NOMO-1 (cell line): ENCODE data around the gene UNC119.

ENCODE experiments used
- DNase-seq, 2 experiments: peaks; one replicate each; lab custom pipeline; 2025; ENCODE audit not compliant: unreplicated experiment in 2 of 2; lab: John Stamatoyannopoulos, UW

Gene UNC119

DNA sequence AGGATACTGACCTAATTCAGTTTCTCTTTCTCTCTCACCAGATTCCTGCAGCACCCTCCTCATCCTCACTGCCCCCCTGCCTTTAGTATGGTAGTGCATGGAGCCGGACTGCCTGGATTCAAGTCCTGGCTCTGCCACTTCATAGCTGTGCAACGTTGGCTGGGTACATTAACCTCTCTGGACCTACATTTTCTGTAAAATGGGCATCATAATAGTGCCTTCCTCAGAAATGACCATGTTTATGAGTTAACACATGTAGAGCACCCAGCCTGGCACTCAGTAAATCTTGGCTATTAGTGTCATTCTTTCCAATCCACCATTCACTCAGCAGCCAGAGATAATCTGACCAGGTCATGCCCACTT is 7.3 kb downstream of the UNC119 start:
- no peak for DNase-seq

DNA sequence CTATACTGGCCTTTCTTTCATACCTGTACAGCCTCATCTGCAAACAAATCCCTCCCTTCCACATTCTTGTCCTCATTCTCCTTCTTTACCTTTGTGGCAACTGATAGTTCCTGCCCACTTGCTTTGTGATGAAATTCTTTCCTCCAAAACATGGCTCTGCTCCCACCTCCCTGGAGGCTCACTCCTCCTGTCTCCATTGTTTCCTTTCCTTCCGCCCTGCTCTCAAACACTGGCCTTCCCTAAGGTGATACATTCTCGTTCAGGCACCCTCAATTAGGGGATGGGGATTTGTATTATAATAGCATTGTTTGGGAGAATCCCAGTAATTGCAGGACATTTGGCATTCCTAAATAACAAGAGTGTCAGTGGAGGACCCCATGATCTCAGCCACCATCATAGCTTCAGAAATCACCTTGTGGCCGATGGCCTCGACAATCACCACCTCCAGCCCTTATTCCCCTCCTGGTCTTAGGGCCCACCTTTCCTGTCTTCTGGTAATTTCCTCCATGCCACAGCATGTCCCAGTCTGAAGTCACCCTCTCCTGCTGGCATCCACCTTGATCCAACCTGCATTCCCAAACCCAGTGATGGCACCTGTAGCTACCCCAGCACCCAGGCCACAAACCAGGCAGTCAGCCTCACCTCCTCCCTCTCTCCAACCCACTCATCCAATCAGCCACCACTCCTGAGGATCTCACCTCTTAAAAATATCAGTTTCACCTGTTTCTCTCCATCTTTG is 7.9 kb downstream of the UNC119 start:
- DNase-seq: no peak

DNA sequence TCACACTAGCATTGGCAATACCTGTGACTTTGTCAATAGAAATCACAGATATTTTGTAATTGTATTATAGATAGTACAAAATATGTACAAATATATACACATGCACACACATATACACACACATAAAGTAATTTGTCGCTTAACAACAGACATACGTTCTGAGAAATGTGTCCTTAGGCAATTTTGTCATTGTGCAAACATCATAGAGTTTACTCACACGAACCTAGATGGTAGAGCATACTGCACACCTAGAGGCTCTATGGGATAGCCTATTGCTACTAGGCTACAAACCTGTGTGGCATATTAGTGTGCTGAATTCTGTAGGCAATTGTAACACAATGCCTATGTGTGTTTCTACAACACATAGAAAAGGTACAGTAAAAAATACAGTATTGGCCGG is 11.0 kb downstream of the UNC119 start:
- DNase-seq: no peak

DNA sequence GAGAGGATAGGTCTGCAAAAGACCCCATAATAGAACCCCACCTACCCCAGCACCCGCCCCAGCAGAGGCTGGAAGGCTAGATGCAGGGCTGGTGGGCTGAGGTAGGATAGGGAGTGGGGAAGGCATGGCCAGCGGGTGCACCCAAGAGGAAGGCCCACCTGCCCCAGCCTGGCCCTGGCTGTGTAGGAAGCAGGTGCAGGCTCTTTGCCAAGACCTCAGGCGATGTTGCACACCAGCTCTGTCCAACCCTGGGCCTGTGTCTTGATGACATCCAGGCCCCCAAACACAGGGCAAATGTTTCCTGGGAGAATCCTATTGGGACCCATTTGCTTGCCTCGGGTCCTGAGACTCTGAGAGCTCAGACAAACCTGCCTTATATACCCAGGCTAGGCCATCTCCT is 12.2 kb downstream of the UNC119 start:
- DNase-seq: no peak

DNA sequence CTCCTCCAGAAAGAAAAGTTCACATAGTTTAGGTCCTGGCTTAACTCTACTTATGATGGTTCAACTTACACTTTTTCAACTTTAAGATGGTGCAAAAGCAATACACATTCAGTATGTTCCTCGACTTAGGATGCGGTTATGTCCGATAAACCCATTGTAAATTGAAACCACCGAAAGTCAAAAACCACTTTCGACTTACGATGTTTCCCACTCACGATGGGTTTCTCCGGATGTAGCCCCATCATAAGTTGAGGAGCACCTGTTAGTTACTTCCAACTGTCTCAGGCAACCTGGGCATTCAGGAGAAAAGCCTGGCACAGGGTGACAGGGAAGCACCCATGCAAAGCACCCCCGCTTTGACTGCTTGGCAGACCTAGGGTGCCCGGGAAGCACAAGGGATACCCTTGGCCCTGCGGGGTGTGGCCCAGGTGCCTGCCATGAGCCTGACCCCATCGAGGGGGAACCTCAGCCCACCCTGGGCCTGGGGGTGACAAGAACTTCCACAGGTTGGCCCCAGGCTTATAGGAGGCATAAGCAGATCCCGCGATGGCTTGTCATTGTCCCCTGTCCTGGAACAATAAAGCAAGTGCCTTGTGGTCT is 14.0 kb downstream of the UNC119 start:
- DNase-seq: no peak

DNA sequence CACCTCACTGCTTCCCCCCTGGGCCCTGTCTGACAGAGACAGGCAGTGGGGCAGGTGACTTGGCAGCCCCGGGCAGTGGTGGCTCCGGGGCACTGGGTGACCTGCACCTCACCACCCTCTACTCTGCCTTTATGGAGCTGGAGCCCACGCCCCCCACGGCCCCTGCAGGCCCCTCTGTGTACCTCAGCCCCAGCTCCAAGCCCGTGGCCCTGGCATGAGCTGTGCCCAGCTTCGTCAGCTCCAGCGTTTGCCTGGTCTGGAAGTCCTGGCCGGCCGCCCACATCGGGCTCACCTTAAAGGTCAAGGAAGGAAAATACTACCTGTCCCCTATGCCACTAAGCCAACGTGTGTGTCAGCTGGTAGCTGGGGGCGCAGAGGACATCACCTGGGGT is 15.2 kb downstream of the UNC119 start:
- no peak for DNase-seq

DNA sequence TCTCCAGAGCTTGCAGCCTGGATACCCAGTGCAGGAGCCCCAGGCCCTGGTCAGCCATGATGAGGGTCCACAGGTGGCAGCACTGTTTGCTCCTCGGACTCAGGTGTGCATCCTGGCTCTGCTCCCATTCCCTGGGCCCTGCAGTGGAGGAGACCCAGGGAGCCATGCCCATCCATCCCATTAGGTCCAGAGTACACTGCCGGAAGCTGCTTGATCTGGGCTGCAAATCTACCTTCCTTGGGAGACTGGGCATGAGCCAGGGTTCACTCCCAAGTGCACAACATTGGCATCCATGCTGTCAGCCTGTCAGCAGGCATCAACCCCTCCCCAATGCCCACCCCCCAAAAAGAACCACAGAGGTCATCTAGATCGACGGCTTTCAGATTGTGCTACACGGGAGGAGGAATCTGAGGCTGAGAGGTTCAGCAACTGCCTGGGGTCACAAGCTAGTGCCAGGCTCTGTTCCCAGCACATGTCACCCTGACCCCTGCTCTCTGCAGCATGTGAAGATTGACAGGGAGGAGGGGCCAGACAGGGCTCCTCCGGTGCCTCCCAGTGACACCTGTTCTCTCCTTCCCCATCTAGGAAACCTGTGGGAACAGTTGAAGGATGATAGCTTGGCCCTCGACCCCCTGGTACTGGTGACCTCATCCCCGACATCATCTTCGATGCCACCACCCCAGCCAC is 15.7 kb downstream of the UNC119 start:
- no peak for DNase-seq

DNA sequence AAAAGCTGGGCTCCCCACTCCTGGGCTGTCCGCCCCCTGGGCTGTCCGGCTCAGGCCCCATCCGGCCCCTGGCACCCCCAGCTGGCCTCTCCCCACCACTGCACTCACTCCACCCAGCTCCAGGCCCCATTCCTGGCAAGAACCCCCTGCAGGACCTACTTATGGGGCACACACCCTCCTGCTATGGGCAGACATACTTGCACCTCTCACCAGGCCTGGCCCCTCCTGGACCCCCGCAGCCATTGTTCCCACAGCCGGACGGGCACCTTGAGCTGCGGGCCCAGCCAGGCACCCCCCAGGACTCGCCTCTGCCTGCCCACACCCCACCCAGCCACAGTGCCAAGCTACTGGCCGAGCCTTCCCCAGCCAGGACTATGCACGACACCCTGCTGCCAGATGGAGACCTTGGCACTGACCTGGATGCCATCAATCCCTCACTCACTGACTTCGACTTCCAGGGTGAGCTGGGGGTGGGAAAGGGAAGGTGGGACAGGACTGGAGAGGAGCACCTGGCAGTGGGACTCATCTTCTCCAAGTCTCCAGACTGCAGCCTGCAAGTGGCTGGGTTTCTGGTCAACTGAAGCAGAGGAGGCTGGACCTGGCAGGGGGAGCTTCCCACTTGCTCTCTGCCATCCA is 17.6 kb downstream of the UNC119 start:
- DNase-seq: no peak

DNA sequence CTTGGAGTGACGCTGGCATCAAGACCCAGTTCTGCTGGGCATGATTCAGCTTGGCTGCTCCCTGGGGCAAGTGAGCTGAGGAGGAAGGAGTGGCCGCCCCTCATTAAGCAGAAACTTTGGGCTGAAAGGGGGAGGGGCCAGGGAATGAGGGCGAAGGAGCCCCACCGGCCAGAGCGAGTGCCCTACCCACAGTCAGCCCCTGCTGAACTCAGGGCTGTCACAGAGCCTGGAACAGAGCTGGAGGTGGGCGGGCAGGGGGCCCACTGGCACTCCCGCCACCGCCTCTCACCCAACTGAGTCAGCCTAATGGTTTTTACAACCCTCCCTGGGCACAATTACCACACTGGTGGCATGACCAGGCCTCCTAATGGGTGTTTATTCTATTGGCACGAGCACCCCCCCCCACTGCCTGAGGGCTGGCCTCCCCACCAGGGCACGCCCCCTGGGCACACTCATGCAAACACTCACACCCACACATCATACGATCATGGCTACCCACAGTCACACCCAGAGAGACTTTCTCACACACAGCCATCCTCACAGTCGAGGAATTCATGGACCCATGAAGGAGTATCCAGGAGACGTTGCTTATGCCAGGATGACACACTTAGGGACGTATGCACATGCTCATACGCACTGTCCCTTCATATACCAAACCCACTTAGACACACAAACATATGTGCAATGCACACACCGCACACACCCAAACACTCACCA is 19.2 kb downstream of the UNC119 start:
- DNase-seq: no peak

DNA sequence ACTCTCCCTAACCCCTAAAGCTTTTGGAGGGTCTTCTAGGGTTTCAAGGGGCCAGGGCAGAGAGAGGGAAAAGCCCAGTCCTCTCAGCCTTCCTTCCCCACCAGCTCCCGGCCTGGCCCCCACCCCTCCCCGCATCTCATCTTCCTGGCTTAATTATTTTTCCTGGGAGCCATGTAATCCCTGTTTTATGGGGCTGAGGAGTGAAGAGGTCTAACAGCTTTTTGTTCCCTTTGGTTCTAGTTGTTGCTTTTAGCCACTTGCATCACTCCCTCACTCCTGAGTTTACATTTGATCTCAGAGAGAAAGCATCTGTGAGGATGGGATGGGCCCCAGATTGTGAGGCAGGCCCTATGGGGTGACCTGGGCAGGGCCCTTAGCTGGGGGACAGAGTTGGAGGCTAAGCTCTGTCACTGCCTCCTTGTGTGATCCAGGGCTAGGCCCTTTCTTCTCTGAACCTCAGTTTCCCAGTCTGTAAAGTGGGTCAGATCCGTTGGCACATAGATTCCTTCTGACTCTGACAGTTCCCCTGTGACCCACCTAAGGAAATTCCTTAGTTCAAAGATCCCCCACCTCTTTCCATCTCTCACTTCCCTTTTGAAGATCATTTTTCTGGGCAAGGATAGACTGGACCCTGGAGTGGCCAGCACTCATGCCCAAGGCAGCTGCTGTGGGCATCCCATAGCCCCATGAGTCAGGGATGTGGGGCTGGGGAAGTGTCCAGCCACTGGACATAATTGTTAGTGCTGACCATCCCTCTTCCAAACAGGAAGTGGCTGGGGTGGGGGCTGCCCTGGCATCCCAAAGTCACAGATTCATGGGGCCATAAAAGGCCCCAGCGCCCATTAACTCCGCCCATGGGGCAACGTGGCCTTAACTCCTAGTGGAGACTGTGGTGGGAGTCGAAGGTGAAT is 20.1 kb downstream of the UNC119 start:
- DNase-seq: no peak

DNA sequence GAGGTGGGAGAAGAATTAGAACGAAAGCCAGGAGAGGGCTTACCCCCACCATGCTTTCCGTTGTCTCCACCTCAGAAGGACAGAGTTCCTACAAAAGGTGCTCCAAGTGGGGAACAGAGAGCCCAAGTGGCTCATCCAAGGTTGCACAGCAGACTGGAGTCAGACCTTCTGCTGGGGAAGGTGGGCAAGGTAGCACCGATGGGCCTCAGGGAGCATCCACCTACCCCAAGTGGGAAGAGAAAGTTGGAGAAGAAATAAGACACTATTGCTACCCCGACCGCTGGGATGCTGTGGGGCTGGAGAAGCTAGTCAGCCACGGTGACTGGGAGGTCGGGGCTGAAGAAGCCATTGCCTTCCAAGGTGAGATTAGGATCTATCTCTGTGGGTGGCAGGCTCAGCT is 21.5 kb downstream of the UNC119 start:
- DNase-seq: no peak

DNA sequence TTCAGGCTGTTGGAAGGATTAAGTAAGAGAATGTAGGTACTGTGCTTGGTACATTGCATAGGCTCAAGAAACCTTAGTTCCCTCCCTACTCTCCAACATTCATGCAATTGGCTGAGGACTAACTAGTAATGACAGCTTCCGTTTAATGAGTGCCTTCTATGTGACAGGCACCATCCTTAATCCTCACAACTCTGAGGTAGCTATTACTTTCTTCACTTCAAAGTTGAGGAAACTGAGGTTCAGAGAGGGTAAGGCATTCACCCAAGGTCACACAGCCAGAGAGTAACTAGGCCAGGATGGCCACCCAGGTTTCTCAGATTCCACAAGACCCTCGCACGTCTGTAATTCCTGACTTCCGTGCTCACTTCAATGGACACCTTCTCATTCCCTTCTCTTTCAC is 22.2 kb downstream of the UNC119 start:
- no peak for DNase-seq

DNA sequence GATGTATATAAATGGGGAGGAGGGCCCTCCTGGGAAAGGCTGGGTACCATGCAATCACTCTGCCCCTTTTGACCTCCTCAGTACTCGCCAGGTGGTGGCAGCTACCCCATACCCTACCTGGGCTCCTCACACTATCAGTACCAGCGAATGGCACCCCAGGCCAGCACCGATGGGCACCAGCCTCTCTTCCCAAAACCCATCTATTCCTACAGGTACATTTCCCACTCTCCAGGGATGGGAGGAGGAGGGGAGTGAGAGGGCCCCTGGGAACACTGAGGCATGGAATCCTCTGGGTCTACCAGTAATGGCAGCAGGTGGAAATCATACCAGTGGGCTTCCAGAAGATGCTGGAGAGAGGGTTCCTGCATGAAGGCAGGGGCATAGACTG is 23.4 kb downstream of the UNC119 start:
- no peak for DNase-seq

DNA sequence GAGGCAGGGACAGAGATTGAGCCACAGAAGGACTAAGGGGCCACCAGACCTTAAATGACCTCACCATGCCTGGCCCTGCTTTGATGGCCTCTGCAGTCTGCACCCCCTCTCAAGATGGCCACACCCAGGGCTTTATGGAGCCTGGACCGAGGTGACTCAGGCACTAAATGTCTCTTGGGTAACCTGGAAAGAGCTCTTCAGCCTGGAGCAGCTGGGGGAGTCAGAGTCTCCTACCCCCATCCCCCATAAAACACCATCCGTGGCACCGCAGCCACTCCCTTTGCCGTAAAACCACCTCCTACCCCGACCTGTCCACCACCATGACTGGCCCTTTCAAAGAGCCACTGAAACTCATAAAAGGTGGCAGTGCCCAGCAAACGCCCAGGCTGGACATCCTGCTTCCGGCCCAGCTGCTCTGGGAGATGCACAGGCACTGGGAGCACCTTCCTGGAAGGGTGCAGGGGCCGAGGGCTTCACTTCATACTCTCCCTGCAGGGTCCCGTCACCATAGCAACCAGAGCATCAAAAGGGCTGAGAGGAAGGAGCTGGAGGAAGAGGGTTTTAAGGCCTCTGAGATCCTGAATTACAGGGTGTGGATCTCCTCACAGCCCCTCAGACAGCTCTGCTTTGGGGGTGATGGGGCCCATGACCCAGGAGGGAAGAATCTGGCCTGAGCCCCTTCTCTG is 24.0 kb downstream of the UNC119 start:
- no peak for DNase-seq

DNA sequence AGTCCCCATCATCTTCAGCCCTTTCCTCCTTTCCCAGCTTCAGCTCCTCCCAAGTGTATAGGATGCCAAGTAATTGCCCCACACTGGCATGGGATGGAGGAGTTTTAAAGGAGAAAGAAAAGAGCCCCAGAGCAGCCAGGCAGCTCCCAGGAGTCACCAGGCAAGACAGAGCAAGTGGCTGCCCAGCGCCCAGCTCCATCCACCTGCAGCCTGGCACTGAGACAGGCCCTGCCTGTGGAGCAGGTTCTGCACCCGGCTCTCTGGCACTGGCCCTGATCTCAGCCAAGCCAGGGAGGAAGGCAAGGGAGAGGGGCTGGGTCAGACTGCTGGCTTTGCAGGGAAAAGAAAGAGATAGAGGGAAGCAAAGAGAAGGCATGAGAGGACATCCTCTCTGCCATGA is 24.6 kb downstream of the UNC119 start:
- DNase-seq: no peak

DNA sequence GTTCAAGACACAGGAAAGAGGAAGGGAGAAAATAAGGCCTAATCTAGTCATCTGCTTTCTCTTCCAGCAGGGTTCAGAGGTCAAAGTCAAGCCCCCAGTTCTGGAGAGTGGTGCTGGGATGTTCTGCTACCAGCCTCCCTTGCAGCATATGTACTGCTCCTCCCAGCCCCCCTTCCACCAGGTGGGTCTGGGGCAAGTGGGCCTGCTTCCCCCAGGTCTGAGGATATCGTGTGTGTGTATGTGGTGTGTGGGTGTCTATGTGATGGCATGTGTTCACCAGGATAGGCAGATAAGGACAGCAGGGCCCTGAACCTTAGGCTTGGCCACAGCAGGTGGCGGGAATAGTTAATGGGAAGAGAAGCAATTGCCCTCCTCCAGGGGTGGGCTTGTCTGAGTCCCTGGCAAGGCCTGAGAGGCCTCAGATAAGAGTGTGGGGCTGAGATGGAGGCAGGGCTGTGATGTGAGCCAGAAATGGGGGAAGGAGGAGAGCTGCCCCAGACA is 25.2 kb downstream of the UNC119 start:
- DNase-seq: no peak

DNA sequence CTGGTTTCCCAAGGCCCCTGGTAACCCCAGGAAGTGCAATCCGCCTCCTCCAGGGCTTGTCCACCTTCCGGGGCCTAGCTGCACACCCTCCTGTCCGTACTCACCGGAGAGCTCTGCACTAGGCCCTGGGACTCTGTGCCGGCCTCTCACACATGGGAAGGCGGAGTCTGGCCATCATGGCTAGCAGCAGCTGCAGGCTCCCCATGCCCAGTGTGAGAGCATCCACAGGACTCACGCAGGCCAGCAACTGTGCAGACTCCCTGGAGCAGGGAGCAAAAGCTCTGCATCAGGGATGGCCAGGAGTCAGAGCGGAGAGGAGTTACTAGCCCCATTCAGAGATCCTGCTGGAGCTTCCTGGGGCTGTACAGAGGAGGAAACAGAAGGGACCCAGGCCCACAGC is 26.0 kb downstream of the UNC119 start:
- DNase-seq: no peak

DNA sequence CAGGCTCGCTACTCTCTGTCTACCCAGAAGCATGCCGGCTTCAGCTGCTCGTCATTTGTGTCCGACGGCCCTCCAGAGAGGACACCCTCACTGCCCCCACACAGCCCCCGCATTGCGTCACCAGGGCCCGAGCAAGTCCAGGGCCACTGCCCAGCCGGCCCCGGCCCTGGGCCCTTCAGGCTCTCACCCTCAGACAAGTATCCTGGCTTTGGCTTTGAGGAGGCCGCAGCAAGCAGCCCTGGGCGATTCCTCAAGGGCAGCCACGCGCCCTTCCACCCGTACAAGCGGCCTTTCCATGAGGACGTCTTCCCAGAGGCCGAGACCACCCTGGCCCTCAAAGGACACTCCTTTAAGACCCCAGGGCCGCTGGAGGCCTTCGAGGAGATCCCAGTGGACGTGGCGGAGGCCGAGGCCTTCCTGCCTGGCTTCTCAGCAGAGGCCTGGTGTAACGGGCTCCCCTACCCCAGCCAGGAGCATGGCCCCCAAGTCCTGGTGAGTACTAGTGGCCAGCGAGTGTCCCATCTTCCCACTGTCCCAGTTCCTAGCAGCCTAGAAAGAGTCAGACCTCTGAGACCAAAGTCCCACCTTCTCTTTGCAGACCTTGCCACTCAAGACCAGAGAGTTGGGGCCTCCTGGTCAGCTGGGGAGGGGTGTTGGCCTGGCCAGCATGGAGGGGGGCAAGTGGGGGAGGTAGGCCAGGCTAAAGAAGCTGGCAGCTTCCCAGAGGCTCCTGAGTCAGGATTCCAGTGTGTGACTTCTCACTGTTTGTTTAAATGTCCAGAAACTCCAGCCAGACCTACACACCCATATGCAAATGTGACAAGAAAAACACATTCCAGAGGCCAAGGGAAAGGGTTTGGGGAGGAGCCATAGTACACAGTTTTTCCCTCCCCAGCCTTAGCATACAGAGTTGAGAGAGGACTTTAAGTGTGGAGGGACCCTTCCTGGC is 27.7 kb downstream of the UNC119 start:
- DNase-seq: no peak
